Uterus (tissue), 4 donors: Measurements from ENCODE around the gene CPSF4L. TPM values are rescaled to one million over a fixed set of nuclear protein-coding genes. Genes with fewer than 3 reads are reported as not detected.
"Not testable (repeated sequence)": the region's sequence is repeated elsewhere in the genome, so short reads cannot be mapped to it uniquely, and the experiment has no call there.

Experiments
- DNase-seq, 2 donors: peaks; one replicate each; pipeline ENCODE4 v3.0.0-alpha.2; 2019 to 2020
- H3K27ac ChIP-seq, 2 donors: fragments of 200-600 bp; sonication (generic); 1 replicate in 1 of 2; 2 replicates in 1 of 2; pipeline ENCODE4 v1.5.1; 2016 to 2018
- H3K27me3 ChIP-seq, 2 donors: fragments of 200-600 bp; sonication (generic); one replicate each; pipeline ENCODE4 v1.5.1; 2018 to 2019; ENCODE audit warnings: control low read depth in 1 of 2
- H3K36me3 ChIP-seq, 2 donors: fragments of 200-600 bp; sonication (generic); one replicate each; pipeline ENCODE4 v1.5.1; 2019; ENCODE audit warnings: control low read depth in 1 of 2
- H3K4me1 ChIP-seq, 2 donors: fragments of 200-600 bp; sonication (generic); one replicate each; pipeline ENCODE4 v1.5.1; 2018 to 2019; ENCODE audit warnings: control low read depth in 1 of 2
- H3K4me3 ChIP-seq, 2 donors: fragments of 200-600 bp; sonication (generic); 1 replicate in 1 of 2; 2 replicates in 1 of 2; pipeline ENCODE4 v1.5.1; 2018 to 2019; ENCODE audit warnings: mild to moderate bottlenecking in 1 of 2
- H3K9me3 ChIP-seq, 2 donors: fragments of 200-600 bp; sonication (generic); one replicate each; pipeline ENCODE4 v1.5.1; 2019; ENCODE audit warnings: control low read depth in 1 of 2
- POLR2A ChIP-seq, 2 donors: fragments of 450-650 bp; IDR thresholded peaks; one replicate each; pipeline ENCODE4 v1.6.1; 2016; ENCODE audit warnings: antibody characterized with exemption in 2 of 2, mild to moderate bottlenecking in 1 of 2, moderate library complexity in 1 of 2
- intact Hi-C: fragments of 100-400 bp; cut with DNase I; formaldehyde crosslinking; loops from one replicate; pipeline ENCODE4 v1.15.1; 2023; ENCODE audit warnings: low total_unique reads
- total RNA-seq, 4 donors: library from RNA; depleted of rRNA in 3 of 4; stranded (reverse); fragments of >200 nt in 3 of 4; gene quantifications; one replicate each; pipeline versions ENCODE4 v1.1.0 to v1.2.4, GENCODE V29; 2014 to 2023
- TF ChIP-seq, protein P1 (sequence below), 4 experiments: fragments of 200-600 bp in 2 of 4; fragments of 450-650 bp in 2 of 4; sonication (generic) in 2 of 4; IDR thresholded peaks; one replicate each; pipeline ENCODE4 v1.5.1; 2016 to 2019; ENCODE audit warnings: antibody characterized with exemption in 4 of 4, mild to moderate bottlenecking in 2 of 4, moderate library complexity in 1 of 4
- donor health status: DM: yes; HTN: yes; CAD: no.

CPSF4L gene
- total RNA-seq, 4 donors from 2014 or later: 0.34 TPM; not detected in 3

DNA sequence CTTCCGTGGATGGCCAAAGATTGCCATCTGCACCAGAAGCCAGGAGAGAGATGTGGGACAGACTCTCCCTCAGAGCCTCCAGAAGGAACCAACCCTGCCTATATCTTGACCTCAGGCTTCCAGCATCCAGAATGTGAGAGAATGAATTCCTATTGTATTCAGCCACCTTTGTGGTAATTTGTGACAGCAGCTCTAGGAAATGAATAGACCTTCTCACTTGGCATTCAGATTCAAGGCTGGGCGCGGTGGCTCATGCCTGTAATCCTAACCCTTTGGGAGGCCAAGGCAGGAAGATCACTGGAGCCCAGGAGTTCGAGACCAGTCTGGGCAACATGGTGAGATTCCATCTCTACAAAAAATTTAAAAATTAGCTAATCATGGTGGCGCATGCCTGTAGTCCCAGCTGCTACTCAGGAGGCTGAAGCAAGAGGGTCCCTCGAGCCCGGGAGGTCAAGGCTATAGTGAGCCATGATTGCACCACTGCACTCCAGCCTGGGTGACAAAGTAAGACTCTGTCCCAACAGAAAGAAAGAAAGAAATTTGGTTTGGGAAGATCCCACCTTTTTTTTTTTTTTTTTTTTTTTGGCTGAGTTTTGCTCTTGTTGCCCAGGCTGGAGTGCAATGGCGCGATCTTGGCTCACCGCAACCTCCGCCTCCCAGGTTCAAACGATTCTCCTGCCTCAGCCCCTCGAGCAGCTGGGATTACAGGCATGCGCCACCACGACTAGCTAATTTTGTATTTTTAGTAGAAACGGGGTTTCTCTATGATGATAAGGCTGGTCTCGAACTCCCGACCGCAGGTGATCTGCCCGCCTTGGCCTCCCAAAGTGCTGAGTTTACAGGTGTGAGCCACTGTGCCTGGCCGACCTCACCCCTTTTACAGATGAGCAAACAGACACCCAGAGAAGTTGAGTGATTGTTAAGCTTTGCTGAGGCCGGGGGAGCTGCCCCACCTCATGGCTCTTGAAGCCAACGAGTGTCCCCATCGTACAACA, 4.3 kb upstream of the CPSF4L start:
- Histone ChIP-seq H3K4me3 (no peak overlapping the region), H3K27ac (no peak overlapping the region), H3K27me3 (no peaks in the 10 kb centered on the region), H3K4me1 (no peaks in the 10 kb centered on the region), H3K9me3 (no peaks in the 10 kb centered on the region), H3K36me3 (no peaks in the 10 kb centered on the region)
- no peak for TF ChIP-seq POLR2A (IDR thresholded peaks at IDR 0.05)
- intact Hi-C loops: no loop called here
- no peak for DNase-seq

DNA sequence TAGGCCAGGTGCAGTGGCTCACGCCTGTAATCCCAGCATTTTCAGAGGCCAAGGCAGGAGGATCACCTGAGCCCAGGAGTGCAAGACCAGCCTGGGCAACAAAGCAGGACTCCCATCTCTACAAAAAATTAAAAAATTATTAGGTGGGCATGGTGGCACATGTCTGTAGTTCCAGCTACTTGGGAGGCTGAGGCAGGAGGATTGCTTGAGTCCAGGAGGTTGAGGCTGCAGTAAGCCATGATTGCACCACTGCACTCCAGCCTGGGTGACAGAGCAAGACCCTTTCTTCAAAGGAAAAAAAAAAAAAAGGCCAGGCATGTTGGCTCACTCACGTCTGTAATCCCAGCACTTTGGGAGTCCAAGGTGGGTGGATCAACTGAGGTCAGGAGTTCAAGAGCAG, 2.8 kb upstream of the CPSF4L start:
- H3K4me1 ChIP-seq, intact Hi-C loops, H3K27me3 ChIP-seq, H3K36me3 ChIP-seq, DNase-seq, H3K27ac ChIP-seq, H3K9me3 ChIP-seq, H3K4me3 ChIP-seq: not testable (repeated sequence)

DNA sequence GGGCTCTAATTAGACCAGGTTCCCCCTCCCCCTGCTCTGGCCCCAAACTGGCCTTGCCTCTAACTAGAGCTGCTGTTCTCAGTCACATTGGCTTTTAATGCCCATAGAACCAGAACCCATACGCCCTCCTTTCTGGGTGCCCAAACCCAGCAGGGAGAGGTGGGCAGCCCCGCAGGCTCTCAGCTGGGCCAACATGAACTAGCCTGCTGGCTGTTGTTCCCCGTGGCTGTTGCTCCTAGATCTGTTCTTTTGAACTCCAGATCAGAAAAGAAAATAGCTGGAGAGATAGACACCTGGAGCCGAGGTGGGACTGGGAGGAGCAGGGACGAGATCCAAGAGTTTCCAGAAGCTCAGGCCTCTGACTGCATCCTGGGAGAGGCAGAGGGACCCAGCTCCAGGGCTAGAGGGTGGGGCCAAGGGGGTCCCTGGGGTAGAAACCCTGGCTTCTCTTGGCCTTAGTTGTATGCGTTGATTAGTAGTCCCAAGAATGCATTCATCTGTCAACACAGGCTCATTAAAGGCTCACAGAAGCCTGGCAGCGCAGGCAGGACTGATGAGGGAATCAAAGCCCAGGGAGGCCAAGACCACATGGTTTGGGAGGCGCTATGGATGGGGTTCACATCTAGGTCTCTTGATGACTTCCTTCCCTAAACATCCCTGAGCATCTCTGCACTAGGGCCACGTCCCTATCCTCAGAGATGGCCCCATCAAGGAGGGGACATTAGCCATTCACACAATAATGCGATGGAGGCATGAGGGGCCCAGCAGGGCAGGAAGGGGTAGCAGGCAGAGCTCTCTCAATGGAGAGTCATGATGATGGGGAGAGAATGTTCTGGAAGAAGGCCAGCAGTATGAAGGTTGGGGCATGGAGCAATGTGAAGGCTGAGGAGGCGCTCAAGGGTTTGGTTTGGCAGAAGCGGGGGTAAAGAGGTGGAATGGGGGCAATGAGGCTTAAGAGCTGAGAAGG, 1.3 kb upstream of the CPSF4L start:
- Histone ChIP-seq H3K9me3 (no peaks in the 10 kb centered on the region), H3K36me3 (no peaks in the 10 kb centered on the region), H3K4me3 (no peak overlapping the region), H3K27ac (no peak overlapping the region), H3K27me3 (no peaks in the 10 kb centered on the region), H3K4me1 (no peaks in the 10 kb centered on the region)
- DNase-seq: no peak
- intact Hi-C loops: no loop called here
- TF ChIP-seq POLR2A (IDR thresholded peaks at IDR 0.05): no peak
- TF ChIP-seq, protein P1, sequence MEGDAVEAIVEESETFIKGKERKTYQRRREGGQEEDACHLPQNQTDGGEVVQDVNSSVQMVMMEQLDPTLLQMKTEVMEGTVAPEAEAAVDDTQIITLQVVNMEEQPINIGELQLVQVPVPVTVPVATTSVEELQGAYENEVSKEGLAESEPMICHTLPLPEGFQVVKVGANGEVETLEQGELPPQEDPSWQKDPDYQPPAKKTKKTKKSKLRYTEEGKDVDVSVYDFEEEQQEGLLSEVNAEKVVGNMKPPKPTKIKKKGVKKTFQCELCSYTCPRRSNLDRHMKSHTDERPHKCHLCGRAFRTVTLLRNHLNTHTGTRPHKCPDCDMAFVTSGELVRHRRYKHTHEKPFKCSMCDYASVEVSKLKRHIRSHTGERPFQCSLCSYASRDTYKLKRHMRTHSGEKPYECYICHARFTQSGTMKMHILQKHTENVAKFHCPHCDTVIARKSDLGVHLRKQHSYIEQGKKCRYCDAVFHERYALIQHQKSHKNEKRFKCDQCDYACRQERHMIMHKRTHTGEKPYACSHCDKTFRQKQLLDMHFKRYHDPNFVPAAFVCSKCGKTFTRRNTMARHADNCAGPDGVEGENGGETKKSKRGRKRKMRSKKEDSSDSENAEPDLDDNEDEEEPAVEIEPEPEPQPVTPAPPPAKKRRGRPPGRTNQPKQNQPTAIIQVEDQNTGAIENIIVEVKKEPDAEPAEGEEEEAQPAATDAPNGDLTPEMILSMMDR (IDR thresholded peaks at IDR 0.05): no peak

DNA sequence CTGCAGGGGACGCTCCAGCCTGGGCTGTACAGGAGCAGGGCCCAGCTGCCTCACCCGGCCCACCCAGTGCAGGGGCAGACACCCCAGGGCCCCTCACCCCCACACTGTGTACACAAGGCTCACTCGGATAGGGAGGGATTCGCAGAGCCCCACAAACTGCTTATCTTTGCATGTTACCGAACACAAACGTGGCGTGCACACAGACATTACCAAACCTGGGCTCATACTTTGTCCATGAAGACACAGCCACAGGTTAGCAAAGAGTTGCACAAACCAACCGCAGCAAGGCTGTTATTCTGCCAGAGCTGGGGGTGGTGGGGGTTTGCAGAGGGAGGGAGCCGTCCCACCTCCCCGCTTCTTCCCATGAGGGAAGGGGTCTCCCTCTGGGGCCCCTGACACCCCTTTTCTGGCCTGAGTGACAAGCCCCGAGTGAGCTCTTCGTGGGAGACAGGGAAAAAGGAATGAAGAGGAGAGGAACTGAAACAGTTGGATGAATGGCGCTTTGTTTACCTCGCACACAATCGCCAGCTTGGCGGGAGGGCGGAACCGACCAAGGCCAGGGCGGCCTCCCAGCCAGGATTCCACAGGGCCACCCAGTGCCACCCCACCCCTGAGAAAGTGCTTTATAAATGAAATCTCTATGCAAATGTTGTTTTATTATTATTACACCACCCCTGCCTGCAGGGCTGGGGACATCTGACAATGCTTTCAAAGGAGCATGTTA, 434 bp upstream of the CPSF4L start:
- Histone ChIP-seq H3K4me1 (no peaks in the 10 kb centered on the region), H3K4me3 (no peak overlapping the region), H3K9me3 (no peaks in the 10 kb centered on the region), H3K27me3 (no peaks in the 10 kb centered on the region), H3K36me3 (no peaks in the 10 kb centered on the region), H3K27ac (no peak overlapping the region)
- TF ChIP-seq, protein P1 (IDR thresholded peaks at IDR 0.05): no peak
- TF ChIP-seq POLR2A (IDR thresholded peaks at IDR 0.05): no peak
- no peak for DNase-seq
- intact Hi-C loops: no loop called here

DNA sequence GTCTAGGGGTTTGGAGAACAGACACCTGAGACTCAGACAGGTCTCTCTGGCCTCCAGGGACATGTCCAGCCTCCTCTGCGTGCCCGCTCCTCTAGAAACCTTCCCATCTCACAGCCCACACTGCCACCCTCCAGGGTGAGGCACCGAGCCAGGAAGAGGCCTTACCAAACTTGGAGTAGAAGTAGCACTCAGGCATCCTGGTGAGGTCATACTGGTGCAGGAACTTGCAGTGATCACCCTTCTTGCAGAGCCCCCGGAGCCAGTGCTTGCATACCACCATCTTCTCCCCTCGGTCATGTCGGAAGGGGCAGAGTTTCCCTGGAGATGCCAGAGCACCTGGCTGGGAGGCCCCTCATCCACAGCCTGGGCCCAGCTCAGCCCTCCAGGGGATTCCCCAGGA, 4.2 kb downstream of the CPSF4L start:
- Histone ChIP-seq H3K9me3 (no peaks in the 10 kb centered on the region), H3K4me1 (no peaks in the 10 kb centered on the region), H3K27ac (no peak overlapping the region), H3K27me3 (no peaks in the 10 kb centered on the region), H3K4me3 (no peak overlapping the region), H3K36me3 (no peaks in the 10 kb centered on the region)
- intact Hi-C loops: loop anchor here (2.0 to 10.0 kb wide), 2 partner anchors 57 to 111 kb away; partner anchors contain the start of gene CDC42EP4
- no peak for TF ChIP-seq POLR2A (IDR thresholded peaks at IDR 0.05)
- TF ChIP-seq, protein P1 (IDR thresholded peaks at IDR 0.05): no peak
- peak in 1 of 2 donors; percentile 33 for DNase-seq
